ENCODE measurements around the gene CSNK1D. TPM values are rescaled to one million over a fixed set of nuclear protein-coding genes. Genes with fewer than 3 reads are reported as not detected.

CSNK1D gene
- total RNA-seq, 2 experiments from 2014 or later = 277 to 286 TPM

GRCh38 chr17:82201498-82201910 is 72.0 kb downstream of the CSNK1D start:
- no peak for TF ChIP-seq CTCF (IDR thresholded peaks at IDR 0.05)
- Histone ChIP-seq H3K36me3 (ENCODE audit: insufficient read depth, low read length) (peaks cover 10% of the 10 kb centered on the region), H3K4me3 (ENCODE audit: low read length) (no peak overlapping the region), H3K9me3 (ENCODE audit: control insufficient read depth in 1 of 2, insufficient read depth in 1 of 2, low read length in 2 of 2) (no peaks in the 10 kb centered on the region), H3K27me3 (ENCODE audit: control insufficient read depth in 1 of 2, insufficient read depth in 2 of 2, low read length in 2 of 2) (no peaks in the 10 kb centered on the region), H3K27ac (ENCODE audit: low read depth in 1 of 2, low read length in 2 of 2) (no peak overlapping the region), H3K4me1 (ENCODE audit: insufficient read depth, low read length) (peaks cover 55% of the 10 kb centered on the region)
- peak overlapping the region; percentile 84 for H3K27ac Mint-ChIP-seq
- H3K36me3 Mint-ChIP-seq (ENCODE audit: low read depth) = peaks cover 2% of the 10 kb centered on the region
- intact Hi-C loops (cut with DNase I, micrococcal nuclease) = loop anchor here in 1 of 2 experiments (2.0 to 10.0 kb wide), 4 partner anchors 15 to 93 kb away; no protein-coding TSS in a partner anchor
- peaks cover 57% of the 10 kb centered on the region for H3K4me1 Mint-ChIP-seq (ENCODE audit: low read depth)
- no peak for ATAC-seq (ENCODE audit: poor library complexity)
- H3K9me3 Mint-ChIP-seq = no peaks in the 10 kb centered on the region
- ChIA-PET POLR2A (interaction anchor here (0.5 to 2.1 kb wide), 20 partner anchors 11 to 218 kb away, joined by 3 to 17 read pairs (median 6); partner anchors contain the start of genes CCDC57, CD7, DCXR and SECTM1), CTCF (interaction anchor here (1.1 to 2.3 kb wide), 2 partner anchors 11 to 171 kb away, joined by 3 to 6 read pairs; partner anchors contain the start of gene CCDC57)
- peak in 5 of 14 experiments; percentile 13 to 52 (median 30) for DNase-seq
- no peak overlapping the region for H3K4me3 Mint-ChIP-seq
- H3K27me3 Mint-ChIP-seq = no peaks in the 10 kb centered on the region

DNA sequence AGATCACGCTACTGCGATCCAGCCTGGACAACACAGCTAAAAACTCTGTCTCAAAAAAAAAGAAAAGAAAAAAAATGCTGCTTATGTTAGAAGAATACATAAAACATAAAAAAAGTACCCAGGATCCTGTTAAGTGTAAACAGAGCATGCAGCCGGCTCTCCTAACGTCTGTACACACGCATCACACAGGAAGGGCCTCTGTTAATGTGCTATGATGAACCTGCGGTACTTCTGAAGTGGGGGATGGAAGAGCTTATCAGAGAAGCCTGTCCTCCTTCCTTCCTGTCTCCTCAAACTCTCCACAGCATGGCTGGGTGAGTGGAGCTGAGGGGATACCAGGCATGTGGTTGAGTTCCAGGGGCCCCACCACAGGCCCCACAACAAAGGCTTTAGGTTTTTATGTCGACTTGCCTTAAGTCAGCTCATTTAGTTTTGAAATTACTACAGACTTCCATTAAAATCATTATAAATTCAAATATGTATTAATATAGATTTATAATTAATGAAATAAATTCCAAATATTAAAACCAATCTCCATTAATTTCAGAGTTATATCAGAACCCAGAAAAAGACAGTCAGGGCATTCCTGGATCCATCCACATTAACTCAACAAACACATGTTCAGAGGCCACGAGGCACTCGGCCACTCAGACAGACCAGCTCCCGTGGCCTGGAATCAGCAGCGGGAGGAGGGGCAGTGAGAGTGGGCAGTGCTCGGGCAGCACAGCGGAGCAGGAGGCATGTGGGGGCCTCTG is 72.6 kb downstream of the CSNK1D start:
- ATAC-seq (ENCODE audit: poor library complexity) (peak; percentile 93), DNase-seq (peak in 13 of 14 experiments; percentile 44 to 91 (median 61))
- no peak for TF ChIP-seq CTCF (IDR thresholded peaks at IDR 0.05)
- H3K27ac Mint-ChIP-seq = peak overlapping the region; percentile 84
- H3K27me3 Mint-ChIP-seq = no peaks in the 10 kb centered on the region
- no peak overlapping the region for H3K4me3 ChIP-seq (ENCODE audit: low read length)
- H3K9me3 Mint-ChIP-seq = no peaks in the 10 kb centered on the region
- peaks cover 14% of the 10 kb centered on the region for H3K36me3 ChIP-seq (ENCODE audit: insufficient read depth, low read length)
- peak overlapping the region; percentile 26 for H3K4me3 Mint-ChIP-seq
- intact Hi-C loops (cut with DNase I, micrococcal nuclease) = loop anchor here in 1 of 2 experiments (2.0 to 10.0 kb wide), 4 partner anchors 16 to 94 kb away; no protein-coding TSS in a partner anchor
- ChIA-PET CTCF (interaction anchor here (0.7 to 2.3 kb wide), 5 partner anchors 11 to 171 kb away, joined by 3 to 6 read pairs (median 3); partner anchors contain the start of gene CCDC57), POLR2A (interaction anchor here (0.6 to 2.1 kb wide), 26 partner anchors 11 to 769 kb away, joined by 3 to 17 read pairs (median 6); partner anchors contain the start of genes CCDC57, CD7, DCXR and FASN)
- peak overlapping the region; percentile 5 to 46 for H3K27ac ChIP-seq (ENCODE audit: low read depth in 1 of 2, low read length in 2 of 2)
- peaks cover 54% of the 10 kb centered on the region for H3K4me1 Mint-ChIP-seq (ENCODE audit: low read depth)
- H3K27me3 ChIP-seq (ENCODE audit: control insufficient read depth in 1 of 2, insufficient read depth in 2 of 2, low read length in 2 of 2) = no peaks in the 10 kb centered on the region
- peaks cover 6% of the 10 kb centered on the region for H3K36me3 Mint-ChIP-seq (ENCODE audit: low read depth)
- H3K4me1 ChIP-seq (ENCODE audit: insufficient read depth, low read length) = peaks cover 49% of the 10 kb centered on the region
- H3K9me3 ChIP-seq (ENCODE audit: control insufficient read depth in 1 of 2, insufficient read depth in 1 of 2, low read length in 2 of 2) = no peaks in the 10 kb centered on the region

DNA sequence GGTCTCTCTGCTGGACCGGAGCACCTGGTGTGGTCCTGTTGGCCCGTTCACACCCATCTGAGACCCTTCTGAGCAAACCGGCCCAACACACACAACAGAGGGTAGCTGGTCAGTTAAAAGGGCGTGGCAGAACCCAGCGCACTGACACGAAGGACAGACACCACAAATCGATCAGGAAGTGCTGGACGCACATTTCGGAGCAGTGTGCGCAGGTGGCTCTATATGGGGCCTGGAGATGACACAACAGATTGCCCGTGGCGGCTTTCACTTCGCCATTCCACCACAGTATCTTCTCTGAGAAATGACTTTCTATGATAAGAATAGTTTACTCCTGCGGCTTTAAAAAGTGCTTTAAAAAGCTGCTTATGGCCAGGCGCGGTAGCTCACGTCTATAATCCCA is 73.4 kb downstream of the CSNK1D start:
- Mint-ChIP-seq H3K9me3 (no peaks in the 10 kb centered on the region), H3K27ac (peak overlapping the region; percentile 84), H3K27me3 (no peaks in the 10 kb centered on the region), H3K36me3 (ENCODE audit: low read depth) (peaks cover 14% of the 10 kb centered on the region), H3K4me1 (ENCODE audit: low read depth) (peaks cover 47% of the 10 kb centered on the region), H3K4me3 (peak overlapping the region; percentile 26)
- DNase-seq (no peak), ATAC-seq (ENCODE audit: poor library complexity) (no peak)
- peaks cover 41% of the 10 kb centered on the region for H3K4me1 ChIP-seq (ENCODE audit: insufficient read depth, low read length)
- CTCF ChIA-PET = interaction anchor here (0.9 to 2.3 kb wide), 3 partner anchors 12 to 170 kb away, joined by 3 to 6 read pairs (median 6); partner anchors contain the start of gene CCDC57
- H3K4me3 ChIP-seq (ENCODE audit: low read length) = no peak overlapping the region
- intact Hi-C loops (cut with DNase I, micrococcal nuclease) = loop anchor here in 1 of 2 experiments (2.0 to 10.0 kb wide), 4 partner anchors 17 to 95 kb away; no protein-coding TSS in a partner anchor
- POLR2A ChIA-PET = interaction anchor here (0.9 to 2.1 kb wide), 21 partner anchors 12 to 219 kb away, joined by 3 to 17 read pairs (median 6); partner anchors contain the start of genes CCDC57, CD7, FASN and LRRC45
- no peaks in the 10 kb centered on the region for H3K9me3 ChIP-seq (ENCODE audit: control insufficient read depth in 1 of 2, insufficient read depth in 1 of 2, low read length in 2 of 2)
- no peaks in the 10 kb centered on the region for H3K27me3 ChIP-seq (ENCODE audit: control insufficient read depth in 1 of 2, insufficient read depth in 2 of 2, low read length in 2 of 2)
- no peak for TF ChIP-seq CTCF (IDR thresholded peaks at IDR 0.05)
- H3K36me3 ChIP-seq (ENCODE audit: insufficient read depth, low read length) = peaks cover 16% of the 10 kb centered on the region
- H3K27ac ChIP-seq (ENCODE audit: low read depth in 1 of 2, low read length in 2 of 2) = peak overlapping the region; percentile 5 to 46
